Fibroblast of skin of right biceps (primary cell): ENCODE results near the gene HEATR1.
"Not testable (repeated sequence)": the region's sequence is repeated elsewhere in the genome, so short reads cannot be mapped to it uniquely, and the experiment has no call there.

ENCODE experiments used
- DNase-seq: peaks from one replicate; pipeline ENCODE4 v3.0.0-alpha.2; 2013

HEATR1 gene

GRCh38 chr1:236509203-236509602, 95.1 kb downstream of the HEATR1 start:
- DNase-seq: no peak

GRCh38 chr1:236508593-236509027, 95.7 kb downstream of the HEATR1 start:
- no peak for DNase-seq

- peak; percentile 31 for DNase-seq
Observed at GRCh38 chr1:236507022-236507700, 97.2 kb downstream of the HEATR1 start.

- not testable (repeated sequence) for DNase-seq
Observed at GRCh38 chr1:236504338-236504737, 100.0 kb downstream of the HEATR1 start.

- peak; percentile 63 for DNase-seq
Observed at GRCh38 chr1:236502972-236503639, 101.2 kb downstream of the HEATR1 start.

GRCh38 chr1:236502579-236502971, 101.7 kb downstream of the HEATR1 start:
- DNase-seq: peak; percentile 49

- DNase-seq: no peak
Observed at GRCh38 chr1:236501093-236501492, 103.2 kb downstream of the HEATR1 start.
